Fibroblast of pulmonary artery (primary cell): ENCODE results near the gene EPS15.

Experiments
- DNase-seq: peaks from one replicate; pipeline ENCODE4 v3.0.0-alpha.2; 2010; ENCODE audit warnings: low read depth
- H3K4me3 ChIP-seq: replicated peaks from 2 replicates; pipeline ENCODE4 v1.5.1; 2011; ENCODE audit warnings: low read depth, mild to moderate bottlenecking, control low read depth, low read length, moderate library complexity
- TF ChIP-seq, protein P1 (sequence below): IDR thresholded peaks from 2 replicates; pipeline ENCODE4 v1.5.1; 2011; ENCODE audit warnings: mild to moderate bottlenecking, control low read depth, low read length, inconsistent platforms; ENCODE audit errors: missing control alignments

Gene EPS15

DNA sequence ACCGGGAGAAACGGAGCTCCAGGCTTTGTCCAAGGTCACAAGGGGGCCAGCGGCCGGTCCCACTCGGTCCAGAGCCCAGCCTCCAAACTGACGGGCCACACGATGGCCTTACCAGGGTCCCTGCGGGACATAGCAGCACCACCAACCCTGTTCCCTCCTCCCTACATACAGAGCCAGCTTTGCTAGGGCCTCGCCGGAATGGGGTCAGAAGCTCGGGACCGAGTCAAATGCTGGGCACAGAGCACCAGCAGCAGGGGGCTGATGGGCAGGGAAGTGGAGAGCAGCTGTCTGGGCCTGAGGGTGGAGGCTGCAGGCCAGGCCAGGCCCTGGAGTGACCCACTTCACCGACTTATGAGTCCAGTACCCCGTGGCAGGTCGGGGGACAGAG is 173.8 kb downstream of the EPS15 start:
- DNase-seq = no peak
- TF ChIP-seq, protein P1, sequence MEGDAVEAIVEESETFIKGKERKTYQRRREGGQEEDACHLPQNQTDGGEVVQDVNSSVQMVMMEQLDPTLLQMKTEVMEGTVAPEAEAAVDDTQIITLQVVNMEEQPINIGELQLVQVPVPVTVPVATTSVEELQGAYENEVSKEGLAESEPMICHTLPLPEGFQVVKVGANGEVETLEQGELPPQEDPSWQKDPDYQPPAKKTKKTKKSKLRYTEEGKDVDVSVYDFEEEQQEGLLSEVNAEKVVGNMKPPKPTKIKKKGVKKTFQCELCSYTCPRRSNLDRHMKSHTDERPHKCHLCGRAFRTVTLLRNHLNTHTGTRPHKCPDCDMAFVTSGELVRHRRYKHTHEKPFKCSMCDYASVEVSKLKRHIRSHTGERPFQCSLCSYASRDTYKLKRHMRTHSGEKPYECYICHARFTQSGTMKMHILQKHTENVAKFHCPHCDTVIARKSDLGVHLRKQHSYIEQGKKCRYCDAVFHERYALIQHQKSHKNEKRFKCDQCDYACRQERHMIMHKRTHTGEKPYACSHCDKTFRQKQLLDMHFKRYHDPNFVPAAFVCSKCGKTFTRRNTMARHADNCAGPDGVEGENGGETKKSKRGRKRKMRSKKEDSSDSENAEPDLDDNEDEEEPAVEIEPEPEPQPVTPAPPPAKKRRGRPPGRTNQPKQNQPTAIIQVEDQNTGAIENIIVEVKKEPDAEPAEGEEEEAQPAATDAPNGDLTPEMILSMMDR = no peak
- H3K4me3 ChIP-seq = no peak overlapping the region

- TF ChIP-seq, protein P1 = no peak
- no peak for DNase-seq
- peak overlapping the region; percentile 21 for H3K4me3 ChIP-seq
Observed at GRCh38 chr1:51344602-51345299, 174.3 kb downstream of the EPS15 start.

GRCh38 chr1:51344276-51344601 is 174.8 kb downstream of the EPS15 start:
- TF ChIP-seq, protein P1 = no peak
- no peak for DNase-seq
- H3K4me3 ChIP-seq = no peak overlapping the region

DNA sequence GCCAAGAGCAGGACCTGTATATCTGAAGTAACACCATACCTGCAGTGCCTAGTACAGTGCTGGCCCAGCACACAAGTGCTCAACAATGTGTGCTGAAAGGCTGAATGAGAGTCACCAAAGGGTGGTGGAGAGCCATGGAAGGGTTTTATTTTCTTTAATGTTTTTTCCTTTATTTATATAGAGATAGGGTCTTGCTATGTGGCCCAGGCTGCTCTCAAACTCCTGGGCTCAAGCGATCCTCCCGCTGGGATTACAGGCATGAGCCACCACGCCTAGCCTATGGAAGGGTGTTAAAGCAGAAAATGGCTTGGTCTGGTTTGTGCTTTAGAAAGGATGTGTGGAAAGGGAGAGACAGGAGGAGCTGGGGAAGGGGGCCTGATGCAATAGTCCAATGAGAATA is 175.4 kb downstream of the EPS15 start:
- TF ChIP-seq, protein P1 = no peak
- no peak for DNase-seq
- no peak overlapping the region for H3K4me3 ChIP-seq

GRCh38 chr1:51342591-51343206 is 176.4 kb downstream of the EPS15 start:
- no peak overlapping the region for H3K4me3 ChIP-seq
- DNase-seq = no peak
- TF ChIP-seq, protein P1 = no peak

DNA sequence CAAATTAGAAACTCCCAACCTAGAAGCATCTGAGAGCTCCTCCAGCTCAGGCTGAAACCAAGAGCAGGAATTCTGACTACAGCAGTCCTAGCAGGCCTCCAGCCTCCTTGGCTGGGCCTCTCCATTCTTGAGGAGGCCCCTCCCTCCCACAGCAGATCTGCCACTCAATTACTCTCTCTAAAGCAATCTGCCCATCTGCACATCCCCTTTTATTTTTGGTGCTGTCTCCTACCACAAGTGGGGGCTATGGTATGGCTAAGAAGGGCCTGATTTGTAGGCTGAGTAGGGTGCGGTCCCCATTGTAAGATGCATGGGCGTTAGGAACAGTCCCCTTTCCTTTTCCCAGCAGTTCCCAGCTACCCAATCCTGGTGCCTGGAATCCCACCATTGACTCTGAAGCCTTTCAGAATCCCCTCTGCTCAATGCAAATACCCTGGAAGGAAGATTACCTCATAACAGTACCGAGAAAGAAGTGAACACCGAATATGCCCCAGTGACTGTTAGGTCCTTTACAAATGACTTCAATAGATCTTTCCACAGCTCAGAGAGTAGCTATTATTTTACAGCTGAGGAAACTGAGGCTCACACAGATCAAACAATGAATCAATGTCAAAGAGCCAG is 177.1 kb downstream of the EPS15 start:
- TF ChIP-seq, protein P1 = no peak
- no peak for DNase-seq
- no peak overlapping the region for H3K4me3 ChIP-seq
